ENCODE measurements around the gene JADE1. TPM values are rescaled to one million over a fixed set of nuclear protein-coding genes. Genes with fewer than 3 reads are reported as not detected.
A peak's percentile ranks its signal among the peaks of the same experiment; 100 is the strongest.

JADE1 gene
- total and polyA plus RNA-seq, 9 of the 15 experiments (the other 6 are each of a cell fraction or from before 2014, with no cell fraction given) = 8.3 to 37.9 (median 24.4) TPM

DNA sequence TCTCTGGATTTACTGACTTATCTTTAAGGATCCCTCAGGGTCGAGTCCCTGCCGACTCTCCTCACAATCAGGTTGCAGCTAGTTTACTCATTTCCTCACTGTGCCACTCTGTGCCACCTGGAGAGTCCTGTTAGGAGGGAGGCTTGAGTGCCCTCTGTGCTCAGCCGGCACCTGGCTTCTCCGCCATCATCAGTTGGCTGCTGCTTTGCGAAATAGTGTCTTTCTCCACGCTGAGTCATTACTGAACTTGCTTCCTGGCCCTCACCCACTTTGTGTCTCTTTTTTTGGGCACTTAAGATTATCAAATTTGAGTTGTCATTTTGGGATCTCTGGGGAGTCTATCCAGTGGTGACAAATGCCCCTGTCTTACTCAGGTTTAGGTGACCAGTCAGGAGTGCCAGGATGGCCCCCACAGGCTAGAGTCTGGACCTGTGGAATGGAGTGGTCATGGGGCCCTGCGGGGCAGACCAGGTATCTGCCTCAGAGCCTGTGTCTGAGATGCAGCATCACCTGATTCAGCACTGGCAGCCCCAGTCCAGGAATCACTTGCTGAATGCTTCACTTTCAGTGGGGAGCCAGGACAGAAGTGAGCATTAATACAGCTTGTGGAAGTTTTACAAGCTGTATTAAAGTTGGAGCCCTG is 37.7 kb downstream of the JADE1 start:
- WGBS (ENCODE audit: insufficient coverage, low coverage, missing lambda C conversion rate) = 95% methylated on average over 7 of the region's 7 CpGs
- ATAC-seq (no peak), FAIRE-seq (no peak), DNase-seq (ENCODE audit: extremely low read depth in 1 of 4, low spot score in 3 of 4) (no peak)
- BruUV-seq (replicated peaks) = no TSS peak
- Histone ChIP-seq H3K27ac (ENCODE audit: extremely low read depth, low read depth, low read length) (no peak overlapping the region), H3K4me2 (ENCODE audit: insufficient read depth, low read length) (no peak overlapping the region), H3K36me3 (ENCODE audit: control insufficient read depth, insufficient read depth, low read length) (peaks cover 97% of the 10 kb centered on the region), H2AFZ (ENCODE audit: low read depth, low read length) (no peak overlapping the region), H3K4me3 (no peak overlapping the region), H3K79me2 (ENCODE audit: control insufficient read depth, insufficient read depth, low read length) (peaks cover 12% of the 10 kb centered on the region; the same call in 2 of the 3 replicates), H4K20me1 (replicated peaks; ENCODE audit: control insufficient read depth, insufficient read depth, low read length) (peaks cover 3% of the 10 kb centered on the region; the same call in 1 of the 2 replicates), H3K9me3 (replicated peaks; ENCODE audit: control insufficient read depth, insufficient read depth, low read depth, low read length) (no peaks in the 10 kb centered on the region), H3K9me1 (ENCODE audit: control insufficient read depth, insufficient read depth, low read length) (no peaks in the 10 kb centered on the region), H3K9ac (ENCODE audit: insufficient read depth in 1 of 2, low read depth in 2 of 2, low read length in 2 of 2) (no peak overlapping the region), H3K27me3 (ENCODE audit: control insufficient read depth in 2 of 2, insufficient read depth in 2 of 2, low read length in 2 of 2) (no peaks in the 10 kb centered on the region), H3K4me1 (replicated peaks in 1 of 2; ENCODE audit: control insufficient read depth in 2 of 2, insufficient read depth in 2 of 2, low read length in 2 of 2) (no peaks in the 10 kb centered on the region)
- in situ Hi-C loops (cut with MboI) (no loop called here), intact Hi-C loops (cut with micrococcal nuclease) (no loop called here)
- ChIA-PET CTCF (ENCODE audit: low intra/inter-chr PET ratio) (no interaction called here), POLR2A (no interaction called here)
- TF ChIP-seq, protein P1, sequence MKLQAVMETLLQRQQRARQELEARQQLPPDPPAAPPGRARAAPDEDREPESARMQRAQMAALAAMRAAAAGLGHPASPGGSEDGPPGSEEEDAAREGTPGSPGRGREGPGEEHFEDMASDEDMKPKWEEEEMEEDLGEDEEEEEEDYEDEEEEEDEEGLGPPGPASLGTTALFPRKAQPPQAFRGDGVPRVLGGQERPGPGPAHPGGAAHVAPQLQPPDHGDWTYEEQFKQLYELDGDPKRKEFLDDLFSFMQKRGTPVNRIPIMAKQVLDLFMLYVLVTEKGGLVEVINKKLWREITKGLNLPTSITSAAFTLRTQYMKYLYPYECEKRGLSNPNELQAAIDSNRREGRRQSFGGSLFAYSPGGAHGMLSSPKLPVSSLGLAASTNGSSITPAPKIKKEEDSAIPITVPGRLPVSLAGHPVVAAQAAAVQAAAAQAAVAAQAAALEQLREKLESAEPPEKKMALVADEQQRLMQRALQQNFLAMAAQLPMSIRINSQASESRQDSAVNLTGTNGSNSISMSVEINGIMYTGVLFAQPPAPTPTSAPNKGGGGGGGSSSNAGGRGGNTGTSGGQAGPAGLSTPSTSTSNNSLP (IDR thresholded peaks at IDR 0.05; ENCODE audit: borderline replicate concordance, low read depth, low read length) = no peak
- 0 out of 2 replicates have a peak, but pooled peaks have one; percentile 13 for TF ChIP-seq CEBPB (tag; IDR thresholded peaks at IDR 0.05)

DNA sequence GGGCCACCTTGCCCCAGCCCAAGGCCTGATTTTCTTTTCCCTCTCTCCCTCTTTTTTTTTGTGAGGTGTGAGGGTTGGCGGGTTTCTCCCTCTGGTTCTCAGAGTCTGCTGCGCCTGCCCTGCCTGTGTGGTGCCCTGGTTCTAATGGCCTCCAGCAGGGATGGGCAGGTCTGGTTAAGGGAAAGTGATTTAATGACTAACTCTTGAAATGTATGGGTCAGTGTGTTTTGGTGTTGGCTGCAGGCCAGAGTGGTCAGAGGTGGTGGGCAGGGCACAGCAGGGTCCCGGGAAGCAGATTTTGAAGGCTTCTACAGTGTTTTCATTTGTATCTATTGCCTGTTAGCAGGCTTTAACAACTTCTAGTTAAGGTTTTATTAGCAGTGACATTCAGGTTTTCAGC is 39.0 kb downstream of the JADE1 start:
- H3K4me2 ChIP-seq (ENCODE audit: insufficient read depth, low read length) = no peak overlapping the region
- WGBS (ENCODE audit: insufficient coverage, low coverage, missing lambda C conversion rate) = 95% methylated on average over 2 of the region's 3 CpGs
- ATAC-seq (no peak), FAIRE-seq (no peak), DNase-seq (ENCODE audit: extremely low read depth in 1 of 4, low spot score in 3 of 4) (no peak)
- H3K27me3 ChIP-seq (ENCODE audit: control insufficient read depth in 2 of 2, insufficient read depth in 2 of 2, low read length in 2 of 2) = no peaks in the 10 kb centered on the region
- no peak overlapping the region for H2AFZ ChIP-seq (ENCODE audit: low read depth, low read length)
- H3K4me3 ChIP-seq = no peak overlapping the region
- POLR2A ChIA-PET = no interaction called here
- intact Hi-C loops (cut with micrococcal nuclease) (no loop called here), in situ Hi-C loops (cut with MboI) (no loop called here)
- BruUV-seq (replicated peaks) = no TSS peak
- no peaks in the 10 kb centered on the region for H3K4me1 ChIP-seq (replicated peaks in 1 of 2; ENCODE audit: control insufficient read depth in 2 of 2, insufficient read depth in 2 of 2, low read length in 2 of 2)
- no peak for TF ChIP-seq HMG20A (CRISPR knock-in tag; conservative IDR thresholded peaks at IDR 0.05)
- TF ChIP-seq ZNF24 (IDR thresholded peaks at IDR 0.05) = no peak
- TF ChIP-seq MIER1 (IDR thresholded peaks at IDR 0.05; ENCODE audit: low read depth) = no peak
- no peak for TF ChIP-seq PURB (CRISPR knock-in tag; IDR thresholded peaks at IDR 0.05; ENCODE audit: low read depth)
- TF ChIP-seq, protein P2, sequence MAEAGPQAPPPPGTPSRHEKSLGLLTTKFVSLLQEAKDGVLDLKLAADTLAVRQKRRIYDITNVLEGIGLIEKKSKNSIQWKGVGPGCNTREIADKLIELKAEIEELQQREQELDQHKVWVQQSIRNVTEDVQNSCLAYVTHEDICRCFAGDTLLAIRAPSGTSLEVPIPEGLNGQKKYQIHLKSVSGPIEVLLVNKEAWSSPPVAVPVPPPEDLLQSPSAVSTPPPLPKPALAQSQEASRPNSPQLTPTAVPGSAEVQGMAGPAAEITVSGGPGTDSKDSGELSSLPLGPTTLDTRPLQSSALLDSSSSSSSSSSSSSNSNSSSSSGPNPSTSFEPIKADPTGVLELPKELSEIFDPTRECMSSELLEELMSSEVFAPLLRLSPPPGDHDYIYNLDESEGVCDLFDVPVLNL (CRISPR knock-in tag; IDR thresholded peaks at IDR 0.05; ENCODE audit: low read depth) = no peak
- TF ChIP-seq, protein P3, sequence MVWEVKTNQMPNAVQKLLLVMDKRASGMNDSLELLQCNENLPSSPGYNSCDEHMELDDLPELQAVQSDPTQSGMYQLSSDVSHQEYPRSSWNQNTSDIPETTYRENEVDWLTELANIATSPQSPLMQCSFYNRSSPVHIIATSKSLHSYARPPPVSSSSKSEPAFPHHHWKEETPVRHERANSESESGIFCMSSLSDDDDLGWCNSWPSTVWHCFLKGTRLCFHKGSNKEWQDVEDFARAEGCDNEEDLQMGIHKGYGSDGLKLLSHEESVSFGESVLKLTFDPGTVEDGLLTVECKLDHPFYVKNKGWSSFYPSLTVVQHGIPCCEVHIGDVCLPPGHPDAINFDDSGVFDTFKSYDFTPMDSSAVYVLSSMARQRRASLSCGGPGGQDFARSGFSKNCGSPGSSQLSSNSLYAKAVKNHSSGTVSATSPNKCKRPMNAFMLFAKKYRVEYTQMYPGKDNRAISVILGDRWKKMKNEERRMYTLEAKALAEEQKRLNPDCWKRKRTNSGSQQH (CRISPR knock-in tag; IDR thresholded peaks at IDR 0.05) = no peak
- no peaks in the 10 kb centered on the region for H3K9me3 ChIP-seq (replicated peaks; ENCODE audit: control insufficient read depth, insufficient read depth, low read depth, low read length)
- H3K9me1 ChIP-seq (ENCODE audit: control insufficient read depth, insufficient read depth, low read length) = no peaks in the 10 kb centered on the region
- H3K79me2 ChIP-seq (ENCODE audit: control insufficient read depth, insufficient read depth, low read length) = peaks cover 5% of the 10 kb centered on the region; the same call in 2 of the 3 replicates
- no peak overlapping the region for H3K27ac ChIP-seq (ENCODE audit: extremely low read depth, low read depth, low read length)
- peaks cover 97% of the 10 kb centered on the region for H3K36me3 ChIP-seq (ENCODE audit: control insufficient read depth, insufficient read depth, low read length)
- CTCF ChIA-PET (ENCODE audit: low intra/inter-chr PET ratio) = no interaction called here
- peaks cover 3% of the 10 kb centered on the region; the same call in 1 of the 2 replicates for H4K20me1 ChIP-seq (replicated peaks; ENCODE audit: control insufficient read depth, insufficient read depth, low read length)
- H3K9ac ChIP-seq (ENCODE audit: insufficient read depth in 1 of 2, low read depth in 2 of 2, low read length in 2 of 2) = no peak overlapping the region

Data from K562 (cell line).